A673 (cell line): ENCODE measurements around the gene SPTSSB.

Experiments used
- EZH2 ChIP-seq: fragments of 200-600 bp; sonication (generic); IDR thresholded peaks from 2 replicates; pipeline ENCODE4 v1.6.1; 2017; ENCODE audit warnings: borderline replicate concordance, low read depth, mild to moderate bottlenecking, mixed read lengths, antibody characterized with exemption, low read length; ENCODE audit not compliant: poor library complexity, severe bottlenecking
- TF ChIP-seq, protein P1 (sequence below): fragments of 300-800, 200-600 bp; sonication (generic); conservative IDR thresholded peaks from 2 replicates; pipeline ENCODE4 v1.5.1; 2017; ENCODE audit warnings: low read depth, mild to moderate bottlenecking, antibody characterized with exemption, low read length, moderate library complexity, mixed read lengths

DNA sequence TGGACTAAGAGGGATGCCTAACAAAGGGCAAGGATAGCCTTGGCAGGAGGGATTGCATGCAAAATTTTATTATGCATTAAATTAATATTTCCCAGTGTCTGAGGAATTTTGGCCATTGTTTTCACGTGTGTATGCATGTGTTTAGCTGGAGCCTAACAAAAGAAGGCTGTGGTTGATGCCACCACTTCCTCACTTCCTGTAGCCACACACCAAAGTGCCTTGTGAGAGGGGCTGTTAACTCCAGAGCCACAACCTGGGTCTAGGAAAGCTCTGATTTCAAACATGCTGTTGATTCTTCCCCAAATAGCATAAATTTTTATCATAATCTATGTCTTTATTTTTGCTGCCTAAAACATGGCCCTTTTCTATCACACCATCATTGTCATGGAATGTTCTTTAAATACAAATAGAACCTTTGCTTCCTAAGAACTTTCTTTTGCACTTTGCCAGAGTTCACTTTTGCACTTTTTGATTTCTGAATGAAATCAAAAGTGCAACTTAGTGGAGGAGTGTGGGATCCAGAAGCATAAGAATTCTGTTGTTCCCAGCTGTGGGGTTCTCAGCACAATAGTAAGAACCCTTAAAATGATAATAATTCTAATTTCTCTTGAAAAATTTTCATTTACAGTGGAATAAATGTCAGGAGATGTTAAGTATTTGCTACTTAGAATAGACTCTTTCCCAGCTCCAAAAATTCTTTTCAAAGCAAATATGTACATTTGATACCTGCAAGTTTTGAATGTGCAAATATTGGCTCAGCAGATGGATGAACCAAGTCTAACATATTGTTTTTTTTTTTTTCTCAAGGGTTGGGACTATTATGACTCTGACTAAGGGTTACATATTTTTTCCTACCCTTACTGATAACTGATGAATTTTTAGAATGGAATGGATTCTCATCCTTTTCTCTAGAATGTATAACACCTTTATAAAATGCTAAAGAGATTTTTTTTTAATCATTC lies 35.6 kb upstream of the SPTSSB start:
- TF ChIP-seq EZH2: no peak
- TF ChIP-seq, protein P1, sequence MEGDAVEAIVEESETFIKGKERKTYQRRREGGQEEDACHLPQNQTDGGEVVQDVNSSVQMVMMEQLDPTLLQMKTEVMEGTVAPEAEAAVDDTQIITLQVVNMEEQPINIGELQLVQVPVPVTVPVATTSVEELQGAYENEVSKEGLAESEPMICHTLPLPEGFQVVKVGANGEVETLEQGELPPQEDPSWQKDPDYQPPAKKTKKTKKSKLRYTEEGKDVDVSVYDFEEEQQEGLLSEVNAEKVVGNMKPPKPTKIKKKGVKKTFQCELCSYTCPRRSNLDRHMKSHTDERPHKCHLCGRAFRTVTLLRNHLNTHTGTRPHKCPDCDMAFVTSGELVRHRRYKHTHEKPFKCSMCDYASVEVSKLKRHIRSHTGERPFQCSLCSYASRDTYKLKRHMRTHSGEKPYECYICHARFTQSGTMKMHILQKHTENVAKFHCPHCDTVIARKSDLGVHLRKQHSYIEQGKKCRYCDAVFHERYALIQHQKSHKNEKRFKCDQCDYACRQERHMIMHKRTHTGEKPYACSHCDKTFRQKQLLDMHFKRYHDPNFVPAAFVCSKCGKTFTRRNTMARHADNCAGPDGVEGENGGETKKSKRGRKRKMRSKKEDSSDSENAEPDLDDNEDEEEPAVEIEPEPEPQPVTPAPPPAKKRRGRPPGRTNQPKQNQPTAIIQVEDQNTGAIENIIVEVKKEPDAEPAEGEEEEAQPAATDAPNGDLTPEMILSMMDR: no peak
